ENCODE measurements around the gene TBATA.

TBATA gene

GRCh38 chr10:70752571-70752970 is 32.6 kb downstream of the TBATA start:
- DNase-seq (ENCODE audit: insufficient read length, low spot score), result no peak
- TF ChIP-seq POLR2A (IDR thresholded peaks at IDR 0.05; ENCODE audit: low read depth, low read length), result no peak
- no peak for FAIRE-seq

- no peak for TF ChIP-seq POLR2A (IDR thresholded peaks at IDR 0.05; ENCODE audit: low read depth, low read length)
- FAIRE-seq, result no peak
- no peak for DNase-seq (ENCODE audit: insufficient read length, low spot score)
These were observed 33.2 kb downstream of the TBATA start for GRCh38 chr10:70751991-70752390.

DNA sequence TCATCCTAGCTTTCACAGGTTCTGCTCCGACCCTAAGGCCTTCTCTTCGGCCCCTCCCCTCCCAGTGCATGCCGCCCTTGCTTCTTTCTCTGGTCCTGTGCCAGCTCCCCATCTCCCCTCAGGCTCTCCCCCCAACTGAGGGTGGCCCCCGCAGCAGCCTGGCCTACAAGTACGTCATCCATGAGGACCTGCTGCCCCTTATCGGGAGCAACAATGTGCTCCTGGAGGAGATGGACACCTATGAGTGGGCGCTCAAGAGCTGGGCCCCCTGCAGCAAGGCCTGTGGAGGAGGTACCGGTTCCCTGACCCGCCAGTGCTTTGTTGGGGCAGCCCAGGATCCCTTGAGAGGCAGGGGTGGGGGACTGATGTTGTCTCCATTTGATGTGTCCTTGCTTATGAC is 33.8 kb downstream of the TBATA start:
- DNase-seq (ENCODE audit: insufficient read length, low spot score) (no peak), FAIRE-seq (no peak)
- no peak for TF ChIP-seq POLR2A (IDR thresholded peaks at IDR 0.05; ENCODE audit: low read depth, low read length)

GRCh38 chr10:70750156-70750703 is 34.9 kb downstream of the TBATA start:
- no peak for TF ChIP-seq POLR2A (IDR thresholded peaks at IDR 0.05; ENCODE audit: low read depth, low read length)
- FAIRE-seq, result no peak
- DNase-seq (ENCODE audit: insufficient read length, low spot score), result no peak

GRCh38 chr10:70749756-70750155 is 35.4 kb downstream of the TBATA start:
- DNase-seq (ENCODE audit: insufficient read length, low spot score), result no peak
- FAIRE-seq, result no peak
- no peak for TF ChIP-seq POLR2A (IDR thresholded peaks at IDR 0.05; ENCODE audit: low read depth, low read length)

- DNase-seq (ENCODE audit: insufficient read length, low spot score) (no peak), FAIRE-seq (no peak)
- no peak for TF ChIP-seq POLR2A (IDR thresholded peaks at IDR 0.05; ENCODE audit: low read depth, low read length)
These were observed 36.2 kb downstream of the TBATA start for GRCh38 chr10:70748801-70749573.

- FAIRE-seq, result no peak
- no peak for TF ChIP-seq POLR2A (IDR thresholded peaks at IDR 0.05; ENCODE audit: low read depth, low read length)
- DNase-seq (ENCODE audit: insufficient read length, low spot score), result no peak
These were observed 36.9 kb downstream of the TBATA start for GRCh38 chr10:70748305-70748704.

DNA sequence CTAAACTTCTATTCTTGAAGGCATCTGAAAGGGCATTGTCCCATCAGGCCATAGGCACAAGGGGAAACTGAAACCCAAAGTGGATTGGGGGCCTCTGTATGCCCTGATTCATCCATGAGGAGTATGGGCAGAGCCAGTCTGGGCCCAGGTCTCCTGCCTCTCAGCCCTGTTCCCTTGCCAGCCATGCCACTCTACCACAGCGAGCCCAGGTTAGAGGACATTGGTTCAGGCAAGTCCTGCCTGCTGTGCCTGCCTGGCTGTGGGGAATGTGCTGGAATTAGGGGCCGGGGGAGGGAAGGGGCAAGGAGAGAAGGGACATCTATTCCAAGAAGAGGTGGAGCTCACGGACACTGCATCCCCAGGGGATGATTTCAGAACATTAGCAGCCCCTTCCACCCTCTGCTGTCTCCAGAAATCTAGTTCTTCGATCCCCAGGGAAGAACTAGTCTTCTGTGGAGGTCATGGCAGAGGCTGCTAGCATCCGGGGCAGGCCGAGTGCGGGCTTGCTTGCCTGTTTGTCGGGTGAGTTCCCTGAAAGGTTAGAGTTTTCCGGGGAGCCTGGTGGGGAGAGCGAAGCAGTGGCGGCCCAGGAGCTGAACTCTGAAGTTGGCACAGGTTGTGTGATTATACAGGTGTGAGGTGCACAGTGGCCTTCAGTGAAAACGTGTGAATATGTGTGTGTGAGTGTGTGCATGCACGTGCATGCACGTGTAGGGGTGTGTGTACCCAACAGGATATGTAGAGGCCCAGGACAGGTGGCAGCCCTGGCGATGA is 37.8 kb downstream of the TBATA start:
- FAIRE-seq (no peak), DNase-seq (ENCODE audit: insufficient read length, low spot score) (no peak)
- TF ChIP-seq POLR2A (IDR thresholded peaks at IDR 0.05; ENCODE audit: low read depth, low read length), result no peak

- FAIRE-seq (no peak), DNase-seq (ENCODE audit: insufficient read length, low spot score) (no peak)
- no peak for TF ChIP-seq POLR2A (IDR thresholded peaks at IDR 0.05; ENCODE audit: low read depth, low read length)
These were observed 39.6 kb downstream of the TBATA start for GRCh38 chr10:70745555-70745954.

GRCh38 chr10:70744617-70745143 is 40.5 kb downstream of the TBATA start:
- no peak for TF ChIP-seq POLR2A (IDR thresholded peaks at IDR 0.05; ENCODE audit: low read depth, low read length)
- DNase-seq (ENCODE audit: insufficient read length, low spot score) (no peak), FAIRE-seq (no peak)

GRCh38 chr10:70743879-70744278 is 41.3 kb downstream of the TBATA start:
- no peak for FAIRE-seq
- TF ChIP-seq POLR2A (IDR thresholded peaks at IDR 0.05; ENCODE audit: low read depth, low read length), result no peak
- no peak for DNase-seq (ENCODE audit: insufficient read length, low spot score)

DNA sequence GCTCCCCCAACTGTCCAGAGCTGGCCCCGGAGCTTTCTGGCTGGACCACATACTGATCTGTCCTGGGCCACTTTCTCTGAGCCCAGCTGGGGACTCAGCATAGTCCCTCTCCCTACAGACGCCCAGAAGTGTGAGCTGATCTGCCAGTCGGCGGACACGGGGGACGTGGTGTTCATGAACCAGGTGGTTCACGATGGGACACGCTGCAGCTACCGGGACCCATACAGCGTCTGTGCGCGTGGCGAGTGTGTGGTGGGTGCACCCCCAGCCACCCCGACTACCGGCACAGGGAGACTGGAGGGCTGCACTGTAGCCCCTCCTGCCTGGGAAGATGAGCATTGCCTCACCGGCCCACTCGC is 41.8 kb downstream of the TBATA start:
- DNase-seq (ENCODE audit: insufficient read length, low spot score), result no peak

DNA sequence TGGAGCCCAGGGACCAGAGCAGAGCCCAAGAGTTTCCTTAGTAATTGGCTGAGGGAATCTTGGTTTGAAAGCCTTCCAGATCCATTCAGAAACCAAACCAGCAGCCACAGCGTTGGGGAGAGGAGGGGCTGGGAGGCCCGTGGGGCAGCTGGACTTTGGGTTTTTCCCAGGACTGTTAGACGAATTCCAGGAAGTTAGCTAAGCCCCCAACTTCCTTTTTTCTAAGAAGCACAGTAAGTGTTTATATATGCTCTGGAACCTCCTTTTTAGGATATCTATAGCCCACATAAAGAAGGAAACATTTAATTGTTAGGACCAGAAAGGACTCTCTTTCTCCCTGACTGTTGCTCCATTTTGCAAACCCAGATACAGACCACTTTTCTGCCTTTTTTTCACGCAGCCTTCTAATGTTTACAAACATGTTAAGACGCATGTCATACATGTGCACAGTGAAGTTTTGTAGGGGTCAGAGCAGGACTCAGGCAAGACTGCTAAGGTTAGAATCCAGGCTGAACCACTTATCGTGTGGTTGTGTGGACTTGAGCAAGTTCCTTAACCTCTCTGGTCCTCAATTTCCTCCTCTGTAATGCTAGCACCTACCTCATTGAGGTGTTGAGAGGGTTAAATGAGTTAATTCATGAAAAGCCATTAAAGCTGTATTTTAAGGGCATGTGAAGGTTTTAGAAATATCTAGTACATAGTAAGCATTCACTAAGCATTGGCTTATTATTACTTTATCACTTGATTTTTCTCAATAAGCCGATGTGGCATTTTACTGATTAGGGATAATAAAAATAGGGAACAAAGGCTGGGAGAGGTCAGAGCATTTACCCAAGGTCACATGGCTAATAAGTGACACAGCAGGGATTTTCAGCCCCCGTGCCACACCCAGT is 42.4 kb downstream of the TBATA start:
- DNase-seq (ENCODE audit: insufficient read length, low spot score) (no peak), FAIRE-seq (no peak)
- no peak for TF ChIP-seq POLR2A (IDR thresholded peaks at IDR 0.05; ENCODE audit: low read depth, low read length)

More for the DNA sequence above, 41.8 kb downstream of the TBATA start:
- no peak for FAIRE-seq
- TF ChIP-seq POLR2A (IDR thresholded peaks at IDR 0.05; ENCODE audit: low read depth, low read length), result no peak

All from H54 (cell line).